Measurements from ENCODE around the gene BRIP1. TPM values are rescaled to one million over a fixed set of nuclear protein-coding genes. Genes with fewer than 3 reads are reported as not detected.

Gene BRIP1
- total RNA-seq, 1 donor: 20.9 TPM

GRCh38 chr17:61659437-61659836, 203.9 kb downstream of the BRIP1 start:
- TF ChIP-seq CTCF (IDR thresholded peaks at IDR 0.05; ENCODE audit: insufficient read depth, low read length): no peak
- peak; percentile 22 for DNase-seq (ENCODE audit: low read depth)
- H3K4me3 ChIP-seq (ENCODE audit: low read depth, low read length): no peak overlapping the region

GRCh38 chr17:61658183-61658582, 205.1 kb downstream of the BRIP1 start:
- TF ChIP-seq CTCF (IDR thresholded peaks at IDR 0.05; ENCODE audit: insufficient read depth, low read length): no peak
- no peak overlapping the region for H3K4me3 ChIP-seq (ENCODE audit: low read depth, low read length)
- no peak for DNase-seq (ENCODE audit: low read depth)

GRCh38 chr17:61657338-61657737, 206.0 kb downstream of the BRIP1 start:
- no peak for TF ChIP-seq CTCF (IDR thresholded peaks at IDR 0.05; ENCODE audit: insufficient read depth, low read length)
- DNase-seq (ENCODE audit: low read depth): no peak
- H3K4me3 ChIP-seq (ENCODE audit: low read depth, low read length): no peak overlapping the region

- no peak overlapping the region for H3K4me3 ChIP-seq (ENCODE audit: low read depth, low read length)
- TF ChIP-seq CTCF (IDR thresholded peaks at IDR 0.05; ENCODE audit: insufficient read depth, low read length): no peak
- DNase-seq (ENCODE audit: low read depth): no peak
These were observed 206.6 kb downstream of the BRIP1 start for GRCh38 chr17:61656721-61657217.

- TF ChIP-seq CTCF (IDR thresholded peaks at IDR 0.05; ENCODE audit: insufficient read depth, low read length): no peak
- no peak overlapping the region for H3K4me3 ChIP-seq (ENCODE audit: low read depth, low read length)
- no peak for DNase-seq (ENCODE audit: low read depth)
These were observed 212.6 kb downstream of the BRIP1 start for GRCh38 chr17:61650749-61651148.

GRCh38 chr17:61648587-61648986, 214.7 kb downstream of the BRIP1 start:
- TF ChIP-seq CTCF (IDR thresholded peaks at IDR 0.05; ENCODE audit: insufficient read depth, low read length): no peak
- DNase-seq (ENCODE audit: low read depth): no peak
- H3K4me3 ChIP-seq (ENCODE audit: low read depth, low read length): no peak overlapping the region

GRCh38 chr17:61647047-61647446, 216.3 kb downstream of the BRIP1 start:
- no peak overlapping the region for H3K4me3 ChIP-seq (ENCODE audit: low read depth, low read length)
- no peak for TF ChIP-seq CTCF (IDR thresholded peaks at IDR 0.05; ENCODE audit: insufficient read depth, low read length)
- peak; percentile 74 for DNase-seq (ENCODE audit: low read depth)
